ENCODE results near the gene RASGRF2.

Gene RASGRF2

GRCh38 chr5:81070571-81071255, 110.5 kb downstream of the RASGRF2 start:
- Histone ChIP-seq H3K4me1 (ENCODE audit: control insufficient read depth, insufficient read depth, low read length) (no peaks in the 10 kb centered on the region), H3K36me3 (ENCODE audit: control insufficient read depth in 2 of 2, insufficient read depth in 2 of 2, low read length in 2 of 2) (no peaks in the 10 kb centered on the region), H3K9me3 (ENCODE audit: control insufficient read depth in 2 of 2, low read length in 2 of 2) (no peaks in the 10 kb centered on the region), H3K27ac (ENCODE audit: low read length) (no peak overlapping the region), H3K9ac (ENCODE audit: low read length in 2 of 2) (no peak overlapping the region), H3K4me3 (ENCODE audit: low read length in 2 of 2) (no peak overlapping the region), H3K27me3 (ENCODE audit: control insufficient read depth in 1 of 2, insufficient read depth in 2 of 2, low read length in 2 of 2) (no peaks in the 10 kb centered on the region)

GRCh38 chr5:81075041-81075440, 114.9 kb downstream of the RASGRF2 start:
- Histone ChIP-seq H3K4me1 (ENCODE audit: control insufficient read depth, insufficient read depth, low read length) (no peaks in the 10 kb centered on the region), H3K9me3 (ENCODE audit: control insufficient read depth in 2 of 2, low read length in 2 of 2) (peaks cover 3% of the 10 kb centered on the region in 2 donors), H3K9ac (ENCODE audit: low read length in 2 of 2) (no peak overlapping the region), H3K36me3 (ENCODE audit: control insufficient read depth in 2 of 2, insufficient read depth in 2 of 2, low read length in 2 of 2) (no peaks in the 10 kb centered on the region), H3K27ac (ENCODE audit: low read length) (no peak overlapping the region), H3K27me3 (ENCODE audit: control insufficient read depth in 1 of 2, insufficient read depth in 2 of 2, low read length in 2 of 2) (no peaks in the 10 kb centered on the region), H3K4me3 (ENCODE audit: low read length in 2 of 2) (no peak overlapping the region)

- H3K9ac ChIP-seq (ENCODE audit: low read length in 2 of 2) = no peak overlapping the region
- H3K4me3 ChIP-seq (ENCODE audit: low read length in 2 of 2) = no peak overlapping the region
- H3K27ac ChIP-seq (ENCODE audit: low read length) = no peak overlapping the region
- peaks cover 3% of the 10 kb centered on the region in 2 donors for H3K9me3 ChIP-seq (ENCODE audit: control insufficient read depth in 2 of 2, low read length in 2 of 2)
- no peaks in the 10 kb centered on the region for H3K36me3 ChIP-seq (ENCODE audit: control insufficient read depth in 2 of 2, insufficient read depth in 2 of 2, low read length in 2 of 2)
- H3K27me3 ChIP-seq (ENCODE audit: control insufficient read depth in 1 of 2, insufficient read depth in 2 of 2, low read length in 2 of 2) = no peaks in the 10 kb centered on the region
- H3K4me1 ChIP-seq (ENCODE audit: control insufficient read depth, insufficient read depth, low read length) = no peaks in the 10 kb centered on the region
Measured at GRCh38 chr5:81077105-81077504, 116.9 kb downstream of the RASGRF2 start.

GRCh38 chr5:81078930-81079329, 118.8 kb downstream of the RASGRF2 start:
- Histone ChIP-seq H3K9ac (ENCODE audit: low read length in 2 of 2) (no peak overlapping the region), H3K4me3 (ENCODE audit: low read length in 2 of 2) (no peak overlapping the region), H3K27ac (ENCODE audit: low read length) (no peak overlapping the region), H3K27me3 (ENCODE audit: control insufficient read depth in 1 of 2, insufficient read depth in 2 of 2, low read length in 2 of 2) (no peaks in the 10 kb centered on the region), H3K9me3 (ENCODE audit: control insufficient read depth in 2 of 2, low read length in 2 of 2) (peaks cover 3% of the 10 kb centered on the region in 2 donors), H3K4me1 (ENCODE audit: control insufficient read depth, insufficient read depth, low read length) (no peaks in the 10 kb centered on the region), H3K36me3 (ENCODE audit: control insufficient read depth in 2 of 2, insufficient read depth in 2 of 2, low read length in 2 of 2) (no peaks in the 10 kb centered on the region)

- Histone ChIP-seq H3K4me1 (ENCODE audit: control insufficient read depth, insufficient read depth, low read length) (no peaks in the 10 kb centered on the region), H3K9me3 (ENCODE audit: control insufficient read depth in 2 of 2, low read length in 2 of 2) (peaks cover 3% of the 10 kb centered on the region in 2 donors), H3K9ac (ENCODE audit: low read length in 2 of 2) (no peak overlapping the region), H3K36me3 (ENCODE audit: control insufficient read depth in 2 of 2, insufficient read depth in 2 of 2, low read length in 2 of 2) (no peaks in the 10 kb centered on the region), H3K27me3 (ENCODE audit: control insufficient read depth in 1 of 2, insufficient read depth in 2 of 2, low read length in 2 of 2) (no peaks in the 10 kb centered on the region), H3K4me3 (ENCODE audit: low read length in 2 of 2) (no peak overlapping the region), H3K27ac (ENCODE audit: low read length) (no peak overlapping the region)
Measured at GRCh38 chr5:81080809-81081460, 120.8 kb downstream of the RASGRF2 start.

GRCh38 chr5:81081461-81081835, 121.3 kb downstream of the RASGRF2 start:
- H3K4me1 ChIP-seq (ENCODE audit: control insufficient read depth, insufficient read depth, low read length) = no peaks in the 10 kb centered on the region

GRCh38 chr5:81086881-81087281, 126.7 kb downstream of the RASGRF2 start:
- Histone ChIP-seq H3K9me3 (ENCODE audit: control insufficient read depth in 2 of 2, low read length in 2 of 2) (no peaks in the 10 kb centered on the region), H3K9ac (ENCODE audit: low read length in 2 of 2) (no peak overlapping the region), H3K4me1 (ENCODE audit: control insufficient read depth, insufficient read depth, low read length) (no peaks in the 10 kb centered on the region), H3K27me3 (ENCODE audit: control insufficient read depth in 1 of 2, insufficient read depth in 2 of 2, low read length in 2 of 2) (no peaks in the 10 kb centered on the region), H3K4me3 (ENCODE audit: low read length in 2 of 2) (no peak overlapping the region), H3K36me3 (ENCODE audit: control insufficient read depth in 2 of 2, insufficient read depth in 2 of 2, low read length in 2 of 2) (no peaks in the 10 kb centered on the region), H3K27ac (ENCODE audit: low read length) (no peak overlapping the region)

More at GRCh38 chr5:81081461-81081835, 121.3 kb downstream of the RASGRF2 start:
- H3K27me3 ChIP-seq (ENCODE audit: control insufficient read depth in 1 of 2, insufficient read depth in 2 of 2, low read length in 2 of 2) = no peaks in the 10 kb centered on the region
- H3K9me3 ChIP-seq (ENCODE audit: control insufficient read depth in 2 of 2, low read length in 2 of 2) = peaks cover 3% of the 10 kb centered on the region in 2 donors
- no peaks in the 10 kb centered on the region for H3K36me3 ChIP-seq (ENCODE audit: control insufficient read depth in 2 of 2, insufficient read depth in 2 of 2, low read length in 2 of 2)
- no peak overlapping the region for H3K27ac ChIP-seq (ENCODE audit: low read length)
- H3K4me3 ChIP-seq (ENCODE audit: low read length in 2 of 2) = no peak overlapping the region
- H3K9ac ChIP-seq (ENCODE audit: low read length in 2 of 2) = no peak overlapping the region

GRCh38 chr5:81091199-81091598, 131.0 kb downstream of the RASGRF2 start:
- no peaks in the 10 kb centered on the region for H3K9me3 ChIP-seq (ENCODE audit: control insufficient read depth in 2 of 2, low read length in 2 of 2)
- no peaks in the 10 kb centered on the region for H3K4me1 ChIP-seq (ENCODE audit: control insufficient read depth, insufficient read depth, low read length)
- H3K4me3 ChIP-seq (ENCODE audit: low read length in 2 of 2) = no peak overlapping the region
- H3K36me3 ChIP-seq (ENCODE audit: control insufficient read depth in 2 of 2, insufficient read depth in 2 of 2, low read length in 2 of 2) = no peaks in the 10 kb centered on the region
- H3K27ac ChIP-seq (ENCODE audit: low read length) = no peak overlapping the region
- no peak overlapping the region for H3K9ac ChIP-seq (ENCODE audit: low read length in 2 of 2)
- H3K27me3 ChIP-seq (ENCODE audit: control insufficient read depth in 1 of 2, insufficient read depth in 2 of 2, low read length in 2 of 2) = no peaks in the 10 kb centered on the region

GRCh38 chr5:81093536-81094196, 133.5 kb downstream of the RASGRF2 start:
- H3K4me1 ChIP-seq (ENCODE audit: control insufficient read depth, insufficient read depth, low read length) = no peaks in the 10 kb centered on the region
- no peaks in the 10 kb centered on the region for H3K27me3 ChIP-seq (ENCODE audit: control insufficient read depth in 1 of 2, insufficient read depth in 2 of 2, low read length in 2 of 2)
- H3K9me3 ChIP-seq (ENCODE audit: control insufficient read depth in 2 of 2, low read length in 2 of 2) = no peaks in the 10 kb centered on the region
- no peak overlapping the region for H3K4me3 ChIP-seq (ENCODE audit: low read length in 2 of 2)
- H3K27ac ChIP-seq (ENCODE audit: low read length) = no peak overlapping the region
- H3K36me3 ChIP-seq (ENCODE audit: control insufficient read depth in 2 of 2, insufficient read depth in 2 of 2, low read length in 2 of 2) = no peaks in the 10 kb centered on the region
- no peak overlapping the region for H3K9ac ChIP-seq (ENCODE audit: low read length in 2 of 2)

GRCh38 chr5:81095835-81096234, 135.7 kb downstream of the RASGRF2 start:
- Histone ChIP-seq H3K4me1 (ENCODE audit: control insufficient read depth, insufficient read depth, low read length) (no peaks in the 10 kb centered on the region), H3K27ac (ENCODE audit: low read length) (no peak overlapping the region), H3K9me3 (ENCODE audit: control insufficient read depth in 2 of 2, low read length in 2 of 2) (no peaks in the 10 kb centered on the region), H3K4me3 (ENCODE audit: low read length in 2 of 2) (no peak overlapping the region), H3K36me3 (ENCODE audit: control insufficient read depth in 2 of 2, insufficient read depth in 2 of 2, low read length in 2 of 2) (no peaks in the 10 kb centered on the region), H3K27me3 (ENCODE audit: control insufficient read depth in 1 of 2, insufficient read depth in 2 of 2, low read length in 2 of 2) (no peaks in the 10 kb centered on the region), H3K9ac (ENCODE audit: low read length in 2 of 2) (no peak overlapping the region)

- Histone ChIP-seq H3K4me3 (ENCODE audit: low read length in 2 of 2) (no peak overlapping the region), H3K36me3 (ENCODE audit: control insufficient read depth in 2 of 2, insufficient read depth in 2 of 2, low read length in 2 of 2) (no peaks in the 10 kb centered on the region), H3K9me3 (ENCODE audit: control insufficient read depth in 2 of 2, low read length in 2 of 2) (no peaks in the 10 kb centered on the region), H3K27ac (ENCODE audit: low read length) (no peak overlapping the region), H3K27me3 (ENCODE audit: control insufficient read depth in 1 of 2, insufficient read depth in 2 of 2, low read length in 2 of 2) (no peaks in the 10 kb centered on the region), H3K9ac (ENCODE audit: low read length in 2 of 2) (no peak overlapping the region), H3K4me1 (ENCODE audit: control insufficient read depth, insufficient read depth, low read length) (no peaks in the 10 kb centered on the region)
Measured at GRCh38 chr5:81097713-81098112, 137.6 kb downstream of the RASGRF2 start.

All from stomach smooth muscle (tissue), 2 donors.